Keratinocyte (primary cell): ENCODE measurements around the gene ADAMTS7. TPM values are rescaled to one million over a fixed set of nuclear protein-coding genes. Genes with fewer than 3 reads are reported as not detected.
"Not testable (repeated sequence)": the region's sequence is repeated elsewhere in the genome, so short reads cannot be mapped to it uniquely, and the experiment has no call there.

ENCODE experiments used
- DNase-seq: peaks from one replicate; pipeline ENCODE4 v3.0.0-alpha.2; 2011; ENCODE audit warnings: low read depth, missing footprints, low spot score
- FAIRE-seq: peaks from 2 replicates; lab custom pipeline; 2011; peaks lifted over from hg19 to GRCh38; lab: Jason Lieb, UNC
- H2AFZ ChIP-seq: 2 replicates; pipeline ENCODE4 v1.6.0; 2012; ENCODE audit warnings: low read length, control low read depth, inconsistent platforms; ENCODE audit not compliant: control insufficient read depth
- H3K27ac ChIP-seq: 2 replicates; pipeline ENCODE4 v1.5.1; 2011; ENCODE audit warnings: low read length; ENCODE audit not compliant: control insufficient read depth, insufficient read depth
- H3K27me3 ChIP-seq: 3 replicates; pipeline ENCODE4 v1.6.0; 2011; ENCODE audit warnings: low read length; ENCODE audit not compliant: control insufficient read depth, insufficient read depth; ENCODE audit errors: extremely low read depth
- H3K36me3 ChIP-seq, 2 experiments: 2 replicates in 1 of 2; 3 replicates in 1 of 2; pipeline ENCODE4 v1.5.1; 2011; ENCODE audit warnings: low read length in 2 of 2, mild to moderate bottlenecking in 1 of 2; ENCODE audit not compliant: control insufficient read depth in 2 of 2, insufficient read depth in 2 of 2; ENCODE audit errors: extremely low read depth in 1 of 2
- H3K4me1 ChIP-seq: 3 replicates; pipeline ENCODE4 v1.5.1; 2011; ENCODE audit warnings: low read length; ENCODE audit not compliant: control insufficient read depth, insufficient read depth; ENCODE audit errors: extremely low read depth
- H3K4me2 ChIP-seq: 3 replicates; pipeline ENCODE4 v1.6.0; 2011; ENCODE audit warnings: low read depth, low read length; ENCODE audit not compliant: control insufficient read depth, insufficient read depth; ENCODE audit errors: extremely low read depth
- H3K4me3 ChIP-seq, 3 experiments: fragments of 200-600 bp in 1 of 3; sonication (generic) in 1 of 3; 2 replicates in 2 of 3; 3 replicates in 1 of 3; pipeline ENCODE4 v1.5.1; 2011 to 2016; ENCODE audit warnings: low read length in 3 of 3, mild to moderate bottlenecking in 3 of 3, control low read depth in 2 of 3, inconsistent platforms in 1 of 3, low read depth in 1 of 3, mixed read lengths in 1 of 3, mixed run types in 1 of 3, moderate library complexity in 1 of 3; ENCODE audit not compliant: control insufficient read depth in 2 of 3, insufficient read depth in 2 of 3; ENCODE audit errors: extremely low read depth in 1 of 3
- H3K79me2 ChIP-seq: 2 replicates; pipeline ENCODE4 v1.6.0; 2012; ENCODE audit warnings: low read length; ENCODE audit not compliant: control insufficient read depth, insufficient read depth
- H3K9ac ChIP-seq: 3 replicates; pipeline ENCODE4 v1.6.0; 2011; ENCODE audit warnings: low read length; ENCODE audit not compliant: control insufficient read depth, insufficient read depth; ENCODE audit errors: extremely low read depth
- H3K9me1 ChIP-seq: 3 replicates; pipeline ENCODE4 v1.6.0; 2011; ENCODE audit warnings: low read length; ENCODE audit not compliant: control insufficient read depth, insufficient read depth; ENCODE audit errors: extremely low read depth
- H3K9me3 ChIP-seq: 2 replicates; pipeline ENCODE4 v1.5.1; 2012; ENCODE audit warnings: low read depth, low read length; ENCODE audit not compliant: control insufficient read depth
- H4K20me1 ChIP-seq: 3 replicates; pipeline ENCODE4 v1.6.0; 2011; ENCODE audit warnings: low read length; ENCODE audit not compliant: control insufficient read depth, insufficient read depth; ENCODE audit errors: extremely low read depth
- dilution Hi-C: fragments of 300-500 bp; cut with MboI; formaldehyde crosslinking; loops from one replicate; pipeline ENCODE4 v1.7.0; 2020; ENCODE audit warnings: low sequenced_read_pairs; ENCODE audit not compliant: extremely low pct_ligation_motif_present
- polyA plus RNA-seq, 5 experiments: library from polyadenylated mRNA; depleted of rRNA in 3 of 5; stranded (reverse) in 3 of 5; stranded (forward) in 1 of 5; unstranded in 1 of 5; fragments of >200 nt; gene quantifications; 1 replicate in 1 of 5; 2 replicates in 3 of 5; 3 replicates in 1 of 5; pipeline versions ENCODE4 v1.2.1 to v1.2.3, GENCODE V29; 2011 to 2012; ENCODE audit warnings: missing spikeins in 2 of 5, low read depth in 1 of 5, low replicate concordance in 1 of 5

The ADAMTS7 gene
- polyA plus RNA-seq, 1 donor (not counting 4 experiments of a cell fraction or from before 2014, with no cell fraction given) = 0.13 TPM

DNA sequence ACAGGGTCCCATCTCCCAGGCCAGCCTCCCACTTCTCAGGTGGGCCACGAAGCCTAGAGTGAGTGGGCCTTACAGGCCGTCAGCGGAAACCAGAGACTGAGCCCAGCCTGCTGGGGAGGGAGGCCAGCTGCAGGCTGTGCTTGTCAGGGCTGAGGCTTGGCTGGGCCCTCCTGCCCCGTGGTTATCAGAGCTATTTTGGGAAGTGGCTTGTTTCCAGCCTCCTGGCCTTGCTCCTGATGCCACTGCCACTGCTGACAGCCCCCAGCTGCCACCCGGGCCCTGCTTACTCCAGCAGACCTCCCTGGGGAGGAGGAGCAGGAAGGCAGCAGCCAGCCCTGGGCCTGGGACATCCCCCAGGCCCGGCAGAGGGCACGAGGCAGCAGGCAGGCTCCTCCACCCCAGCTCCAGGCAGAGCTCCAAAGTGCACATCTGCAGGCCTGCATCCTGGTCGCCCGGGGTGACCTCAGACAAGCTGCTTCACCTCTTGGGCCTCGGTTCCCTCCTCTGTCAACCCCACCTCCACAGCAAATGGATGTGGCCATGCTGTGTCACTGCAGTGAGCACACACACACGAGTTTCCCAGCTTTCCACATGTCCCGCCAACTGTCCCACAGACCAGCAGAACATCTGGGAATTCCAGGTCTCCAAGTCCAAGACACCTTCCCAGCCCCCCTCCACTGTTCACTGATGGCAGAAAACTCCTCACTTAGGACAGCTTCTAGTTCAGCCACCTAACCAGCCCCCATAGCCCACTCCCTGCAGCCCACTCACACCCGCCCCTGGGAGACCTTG is 51.0 kb downstream of the ADAMTS7 start:
- H3K4me2 ChIP-seq, H3K36me3 ChIP-seq, H3K9me3 ChIP-seq, H3K9ac ChIP-seq, H4K20me1 ChIP-seq, DNase-seq, dilution Hi-C loops, H2AFZ ChIP-seq, FAIRE-seq, H3K79me2 ChIP-seq, H3K27me3 ChIP-seq, H3K27ac ChIP-seq, H3K4me3 ChIP-seq, H3K9me1 ChIP-seq: not testable (repeated sequence)
- peaks cover 20% of the 10 kb centered on the region for H3K4me1 ChIP-seq

DNA sequence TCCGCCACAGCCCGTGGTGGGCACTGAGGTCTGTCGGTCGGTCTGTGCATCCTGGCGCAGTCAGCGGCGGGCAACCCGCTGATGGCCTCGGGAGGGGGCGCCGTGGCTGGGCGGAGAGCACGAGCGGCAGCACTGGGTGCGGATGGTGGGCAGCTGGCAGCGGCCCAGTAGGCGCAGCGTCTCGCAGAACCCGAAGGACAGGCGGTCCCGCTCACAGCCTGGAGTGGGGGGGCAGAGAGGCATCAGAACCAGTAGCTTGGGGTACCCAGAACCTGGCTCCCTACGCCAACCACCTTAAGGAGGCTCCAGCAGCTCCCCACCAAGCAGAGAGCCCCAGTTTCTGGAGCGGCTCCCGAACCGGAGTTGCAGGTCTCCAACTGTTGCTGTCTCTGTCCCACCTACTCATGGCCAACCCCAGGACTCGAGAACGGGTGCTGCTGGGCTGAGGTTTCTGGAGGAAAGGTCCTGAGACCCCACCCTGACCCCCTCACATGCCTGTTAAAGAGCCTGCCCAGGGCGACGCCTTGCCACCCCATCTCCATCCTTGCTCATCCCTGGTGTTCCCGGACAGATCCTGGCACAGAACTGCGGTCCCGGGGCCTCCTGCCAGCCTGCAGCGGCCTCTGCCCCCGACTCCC is 51.8 kb downstream of the ADAMTS7 start:
- H3K9me1 ChIP-seq, H3K4me2 ChIP-seq, H2AFZ ChIP-seq, H3K79me2 ChIP-seq, H3K9me3 ChIP-seq, H4K20me1 ChIP-seq, H3K27ac ChIP-seq, DNase-seq, H3K36me3 ChIP-seq, dilution Hi-C loops, FAIRE-seq, H3K27me3 ChIP-seq, H3K9ac ChIP-seq, H3K4me3 ChIP-seq: not testable (repeated sequence)
- H3K4me1 ChIP-seq = peaks cover 20% of the 10 kb centered on the region

DNA sequence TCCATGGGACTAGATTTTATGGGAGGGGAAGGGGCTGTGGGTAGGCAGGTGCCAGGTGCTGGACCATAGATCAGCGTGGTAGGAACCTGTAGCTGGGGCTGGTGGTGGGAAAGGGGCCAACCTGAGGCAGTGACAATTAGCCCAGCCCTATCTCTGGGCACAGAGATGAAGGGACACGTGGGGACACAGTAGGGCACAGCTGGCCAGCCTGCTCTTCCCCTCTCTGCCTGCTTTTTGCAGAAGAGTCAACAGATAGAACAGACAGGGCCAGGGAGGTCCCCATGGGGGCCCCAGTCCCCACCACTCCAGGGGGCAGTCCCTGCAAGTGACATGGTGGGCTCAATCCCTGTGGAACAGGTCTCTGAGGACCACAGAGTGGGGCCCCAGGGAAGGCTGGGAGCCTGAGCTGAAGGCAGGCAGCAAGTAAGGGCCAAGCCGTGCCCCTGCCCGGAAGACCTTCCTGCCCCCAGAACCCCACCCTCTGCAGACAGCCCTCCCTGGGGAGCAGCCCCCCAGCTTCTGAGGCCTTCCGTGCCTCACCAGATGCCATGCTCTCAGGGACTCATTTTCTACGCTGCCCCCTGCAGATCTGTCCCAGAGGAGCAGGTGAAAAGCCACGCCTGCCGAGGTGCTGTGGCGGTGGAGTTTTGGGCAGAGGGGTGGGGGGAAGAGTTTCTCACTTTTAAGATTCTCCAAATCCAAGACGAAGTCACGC is 52.6 kb downstream of the ADAMTS7 start:
- H3K79me2 ChIP-seq, H3K27ac ChIP-seq, DNase-seq, H3K9me3 ChIP-seq, dilution Hi-C loops, FAIRE-seq, H3K36me3 ChIP-seq, H3K9ac ChIP-seq, H4K20me1 ChIP-seq, H3K9me1 ChIP-seq, H3K27me3 ChIP-seq, H3K4me3 ChIP-seq, H3K4me2 ChIP-seq, H2AFZ ChIP-seq: not testable (repeated sequence)
- peaks cover 14% of the 10 kb centered on the region for H3K4me1 ChIP-seq

DNA sequence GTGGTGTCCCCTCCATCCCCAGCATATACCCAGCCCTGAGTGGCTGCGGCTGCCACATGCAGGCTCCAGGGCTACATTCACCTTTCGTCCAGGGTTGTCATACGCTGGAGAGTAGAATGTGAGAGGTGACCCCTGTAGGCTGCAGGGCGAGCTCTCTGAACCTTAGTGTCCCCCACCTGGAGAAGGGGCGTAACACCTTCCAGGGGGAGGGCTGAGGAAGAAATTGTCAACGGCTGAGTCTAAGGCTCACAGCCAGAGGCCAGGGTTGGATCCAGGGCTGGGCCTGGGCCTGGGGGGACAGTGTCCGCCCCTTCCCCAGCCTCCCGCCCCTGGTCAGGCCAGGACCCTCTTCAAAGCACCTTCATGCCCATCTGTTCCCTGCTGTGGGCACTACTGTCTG is 53.2 kb downstream of the ADAMTS7 start:
- H3K36me3 ChIP-seq, H3K9me1 ChIP-seq, H3K9ac ChIP-seq, H4K20me1 ChIP-seq, dilution Hi-C loops, FAIRE-seq, H2AFZ ChIP-seq, H3K27me3 ChIP-seq, H3K4me3 ChIP-seq, DNase-seq, H3K79me2 ChIP-seq, H3K4me2 ChIP-seq, H3K27ac ChIP-seq, H3K9me3 ChIP-seq: not testable (repeated sequence)
- H3K4me1 ChIP-seq = peaks cover 14% of the 10 kb centered on the region
